ENCODE measurements around the gene SDK1. TPM values are rescaled to one million over a fixed set of nuclear protein-coding genes. Genes with fewer than 3 reads are reported as not detected.

SDK1 gene
- total RNA-seq, 2 experiments from 2014 or later, result 0.19 to 0.36 TPM

GRCh38 chr7:3568516-3568915 is 267.5 kb downstream of the SDK1 start:
- POLR2A ChIA-PET, result no interaction called here
- CTCF ChIA-PET (ENCODE audit: unreplicated experiment), result no interaction called here
- H3K79me2 ChIP-seq (ENCODE audit: insufficient read depth, low read depth, low read length), result no peaks in the 10 kb centered on the region
- intact Hi-C loops (cut with micrococcal nuclease; ENCODE audit: unreplicated experiment), result no loop called here
- no peaks in the 10 kb centered on the region for H4K20me1 ChIP-seq (ENCODE audit: insufficient read depth, low read length)
- no peak overlapping the region for H2AFZ ChIP-seq (ENCODE audit: low read length)
- no peak for DNase-seq (ENCODE audit: low spot score)
- no peaks in the 10 kb centered on the region for H3K9me2 ChIP-seq (ENCODE audit: insufficient read depth, low read length)
- H3K4me2 ChIP-seq (ENCODE audit: low read length), result no peak overlapping the region
- no peak overlapping the region for H3K27ac ChIP-seq (ENCODE audit: low read depth, low read length, poor library complexity, severe bottlenecking)
- no peak overlapping the region for H3K4me3 ChIP-seq (ENCODE audit: low read depth, low read length, poor library complexity, severe bottlenecking)
- no peaks in the 10 kb centered on the region for H3K36me3 ChIP-seq (ENCODE audit: insufficient read depth, low read length)
- TF ChIP-seq EZH2phosphoT487 (IDR thresholded peaks at IDR 0.05; ENCODE audit: borderline replicate concordance, low read depth, low read length) (no peak), CTCF (conservative IDR thresholded peaks at IDR 0.05; ENCODE audit: low read length) (no peak)
- no TSS peak for BruUV-seq (replicated peaks)
- no peaks in the 10 kb centered on the region for H3K9me3 ChIP-seq (ENCODE audit: low read length)
- H3K4me1 ChIP-seq (ENCODE audit: insufficient read depth, low read length, poor library complexity, severe bottlenecking), result no peaks in the 10 kb centered on the region

DNA sequence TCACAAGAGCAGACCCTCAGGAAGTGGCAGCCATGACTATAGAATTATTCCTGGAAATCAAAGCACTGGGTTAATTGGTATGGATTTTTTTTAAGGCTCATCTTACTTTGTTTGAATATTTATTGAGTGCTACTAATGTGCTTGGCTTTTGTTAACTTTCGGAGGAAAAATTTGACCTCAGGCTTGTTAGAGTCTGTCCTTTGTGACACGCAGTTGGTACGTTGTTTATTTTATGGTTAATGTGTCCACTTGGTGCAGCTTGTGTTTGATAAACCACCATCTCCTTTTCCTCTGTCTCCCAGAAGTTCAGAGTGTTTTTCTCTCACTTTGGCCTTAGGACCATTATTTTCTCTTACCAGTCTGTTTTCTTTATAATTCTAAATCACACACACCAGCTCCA is 268.6 kb downstream of the SDK1 start:
- no peak for DNase-seq (ENCODE audit: low spot score)
- intact Hi-C loops (cut with micrococcal nuclease; ENCODE audit: unreplicated experiment), result no loop called here
- Histone ChIP-seq H3K4me3 (ENCODE audit: low read depth, low read length, poor library complexity, severe bottlenecking) (no peak overlapping the region), H3K79me2 (ENCODE audit: insufficient read depth, low read depth, low read length) (no peaks in the 10 kb centered on the region), H3K36me3 (ENCODE audit: insufficient read depth, low read length) (no peaks in the 10 kb centered on the region), H3K27ac (ENCODE audit: low read depth, low read length, poor library complexity, severe bottlenecking) (no peak overlapping the region), H2AFZ (ENCODE audit: low read length) (no peak overlapping the region), H4K20me1 (ENCODE audit: insufficient read depth, low read length) (no peaks in the 10 kb centered on the region), H3K9me2 (ENCODE audit: insufficient read depth, low read length) (no peaks in the 10 kb centered on the region), H3K4me1 (ENCODE audit: insufficient read depth, low read length, poor library complexity, severe bottlenecking) (no peaks in the 10 kb centered on the region), H3K4me2 (ENCODE audit: low read length) (no peak overlapping the region), H3K9me3 (ENCODE audit: low read length) (no peaks in the 10 kb centered on the region)
- CTCF ChIA-PET (ENCODE audit: unreplicated experiment), result no interaction called here
- POLR2A ChIA-PET, result no interaction called here
- TF ChIP-seq EZH2phosphoT487 (IDR thresholded peaks at IDR 0.05; ENCODE audit: borderline replicate concordance, low read depth, low read length), result no peak
- no peak for TF ChIP-seq CTCF (conservative IDR thresholded peaks at IDR 0.05; ENCODE audit: low read length)
- BruUV-seq (replicated peaks), result no TSS peak

- no peaks in the 10 kb centered on the region for H3K9me2 ChIP-seq (ENCODE audit: insufficient read depth, low read length)
- H3K4me2 ChIP-seq (ENCODE audit: low read length), result no peak overlapping the region
- H2AFZ ChIP-seq (ENCODE audit: low read length), result no peak overlapping the region
- H3K36me3 ChIP-seq (ENCODE audit: insufficient read depth, low read length), result no peaks in the 10 kb centered on the region
- TF ChIP-seq CTCF (conservative IDR thresholded peaks at IDR 0.05; ENCODE audit: low read length), result no peak
- no peak for TF ChIP-seq EZH2phosphoT487 (IDR thresholded peaks at IDR 0.05; ENCODE audit: borderline replicate concordance, low read depth, low read length)
- intact Hi-C loops (cut with micrococcal nuclease; ENCODE audit: unreplicated experiment), result no loop called here
- 0 out of 2 replicates have a peak, but pooled peaks cover 9% of the 10 kb centered on the region for H3K9me3 ChIP-seq (ENCODE audit: low read length)
- no peaks in the 10 kb centered on the region for H3K79me2 ChIP-seq (ENCODE audit: insufficient read depth, low read depth, low read length)
- CTCF ChIA-PET (ENCODE audit: unreplicated experiment), result no interaction called here
- no peaks in the 10 kb centered on the region for H3K4me1 ChIP-seq (ENCODE audit: insufficient read depth, low read length, poor library complexity, severe bottlenecking)
- POLR2A ChIA-PET, result no interaction called here
- BruUV-seq (replicated peaks), result no TSS peak
- no peaks in the 10 kb centered on the region for H4K20me1 ChIP-seq (ENCODE audit: insufficient read depth, low read length)
- no peak overlapping the region for H3K27ac ChIP-seq (ENCODE audit: low read depth, low read length, poor library complexity, severe bottlenecking)
- H3K4me3 ChIP-seq (ENCODE audit: low read depth, low read length, poor library complexity, severe bottlenecking), result no peak overlapping the region
- no peak for DNase-seq (ENCODE audit: low spot score)
These were observed 272.1 kb downstream of the SDK1 start for GRCh38 chr7:3573151-3573550.

Measured in OCI-LY7 (cell line).